ENCODE results near the gene TOMM40.
"Not testable (repeated sequence)": the region's sequence is repeated elsewhere in the genome, so short reads cannot be mapped to it uniquely, and the experiment has no call there.

TOMM40 gene

GRCh38 chr19:44907613-44908012 is 16.6 kb downstream of the TOMM40 start:
- DNase-seq (ENCODE audit: low spot score), result no peak
- no peak for TF ChIP-seq CTCF (IDR thresholded peaks at IDR 0.05; ENCODE audit: borderline replicate concordance, control extremely low read depth, extremely low read depth, insufficient read depth, missing control alignments)
- in situ Hi-C loops (cut with MboI; ENCODE audit: low sequenced_read_pairs, unreplicated experiment), result no loop called here

- no peak for DNase-seq (ENCODE audit: low spot score)
- TF ChIP-seq CTCF (IDR thresholded peaks at IDR 0.05; ENCODE audit: borderline replicate concordance, control extremely low read depth, extremely low read depth, insufficient read depth, missing control alignments), result no peak
- in situ Hi-C loops (cut with MboI; ENCODE audit: low sequenced_read_pairs, unreplicated experiment), result no loop called here
These were observed 17.2 kb downstream of the TOMM40 start for GRCh38 chr19:44908074-44908835.

GRCh38 chr19:44908836-44909261 is 17.8 kb downstream of the TOMM40 start:
- no peak for DNase-seq (ENCODE audit: low spot score)
- TF ChIP-seq CTCF (IDR thresholded peaks at IDR 0.05; ENCODE audit: borderline replicate concordance, control extremely low read depth, extremely low read depth, insufficient read depth, missing control alignments), result no peak
- in situ Hi-C loops (cut with MboI; ENCODE audit: low sequenced_read_pairs, unreplicated experiment), result no loop called here

- no peak for TF ChIP-seq CTCF (IDR thresholded peaks at IDR 0.05; ENCODE audit: borderline replicate concordance, control extremely low read depth, extremely low read depth, insufficient read depth, missing control alignments)
- in situ Hi-C loops (cut with MboI; ENCODE audit: low sequenced_read_pairs, unreplicated experiment), result no loop called here
- no peak for DNase-seq (ENCODE audit: low spot score)
These were observed 18.7 kb downstream of the TOMM40 start for GRCh38 chr19:44909775-44910174.

GRCh38 chr19:44911896-44912295 is 20.8 kb downstream of the TOMM40 start:
- DNase-seq (ENCODE audit: low spot score); in situ Hi-C loops (cut with MboI; ENCODE audit: low sequenced_read_pairs, unreplicated experiment): not testable (repeated sequence)

- in situ Hi-C loops (cut with MboI; ENCODE audit: low sequenced_read_pairs, unreplicated experiment), result no loop called here
- TF ChIP-seq CTCF (IDR thresholded peaks at IDR 0.05; ENCODE audit: borderline replicate concordance, control extremely low read depth, extremely low read depth, insufficient read depth, missing control alignments), result no peak
- DNase-seq (ENCODE audit: low spot score), result no peak
These were observed 21.8 kb downstream of the TOMM40 start for GRCh38 chr19:44912854-44913253.

GRCh38 chr19:44913512-44914432 is 22.7 kb downstream of the TOMM40 start:
- DNase-seq (ENCODE audit: low spot score); in situ Hi-C loops (cut with MboI; ENCODE audit: low sequenced_read_pairs, unreplicated experiment): not testable (repeated sequence)

GRCh38 chr19:44914433-44915206 is 23.6 kb downstream of the TOMM40 start, which contains the start of gene APOC1:
TSS of gene APOC1 (plus strand) at chr19:44914608. CDS start at chr19:44914892, 284 bp downstream.
- peak; percentile 96 for DNase-seq (ENCODE audit: low spot score)
- in situ Hi-C loops (cut with MboI; ENCODE audit: low sequenced_read_pairs, unreplicated experiment), result not testable (repeated sequence)

Measured in GM13976 (cell line).